ENCODE results near the gene NAV2.

- TF ChIP-seq CTCF (conservative IDR thresholded peaks at IDR 0.05 in 1 of 2, IDR thresholded peaks at IDR 0.05 in 1 of 2; ENCODE audit: extremely low read depth in 1 of 2, insufficient read depth in 1 of 2, low read depth in 1 of 2, low read length in 2 of 2) = no peak
- peak; percentile 30 for TF ChIP-seq EZH2 (IDR thresholded peaks at IDR 0.05; ENCODE audit: borderline replicate concordance, low read length)
Measured at GRCh38 chr11:20160425-20161229, 448.0 kb downstream of the NAV2 start, which contains the start of gene DBX1.
